Measurements from ENCODE around the gene PLXNC1.
A peak's percentile ranks its signal among the peaks of the same experiment; 100 is the strongest.

Gene PLXNC1

DNA sequence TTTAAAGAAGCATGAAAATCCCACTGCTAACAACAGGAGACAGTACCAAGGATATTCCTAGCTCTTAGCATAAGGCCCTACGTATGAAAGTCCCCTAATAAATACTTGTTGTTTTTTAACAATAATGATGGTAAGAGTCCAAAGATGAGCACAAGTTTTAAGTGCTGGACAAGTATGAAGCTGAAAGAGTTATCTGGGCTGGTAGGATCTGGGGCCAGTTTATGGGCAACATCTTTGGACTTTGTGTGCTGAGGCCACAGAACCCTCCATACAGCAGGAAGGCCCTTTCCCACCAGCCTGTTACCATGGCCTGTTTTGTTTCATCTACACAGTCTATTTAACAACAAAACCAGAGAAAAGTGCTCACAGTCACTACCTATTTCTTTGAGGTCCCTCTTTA, 12.5 kb upstream of the PLXNC1 start:
- in situ Hi-C loops (cut with HindIII; ENCODE audit: low pct_ligation_motif_present, low sequenced_read_pairs) = loop anchor here (25.0 kb wide), 1 partner anchor 376 kb away; no protein-coding TSS in a partner anchor

DNA sequence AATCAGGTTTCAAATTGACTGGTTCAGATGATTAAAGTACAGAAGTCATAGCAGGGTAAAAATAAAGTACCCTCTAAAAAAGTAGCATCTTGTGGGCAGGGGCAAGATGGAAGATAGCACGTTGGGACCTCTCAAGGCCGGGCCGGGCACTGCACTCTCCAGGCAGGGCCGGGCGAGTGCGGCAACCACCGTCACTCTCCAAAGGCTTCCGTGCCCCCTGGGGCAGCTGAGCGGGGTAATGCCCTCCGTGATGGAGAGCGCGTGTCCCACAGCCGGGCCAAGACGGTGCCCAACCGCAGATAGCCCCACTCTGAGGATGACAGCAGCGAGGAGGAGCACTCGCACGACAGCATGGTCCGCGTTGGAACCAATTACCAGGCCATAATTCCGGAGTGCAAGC, 8.6 kb upstream of the PLXNC1 start:
- no peak for DNase-seq
- in situ Hi-C loops (cut with HindIII; ENCODE audit: low pct_ligation_motif_present, low sequenced_read_pairs) = loop anchor here (25.0 kb wide), 1 partner anchor 372 kb away; no protein-coding TSS in a partner anchor
- no peaks in the 10 kb centered on the region for H3K36me3 ChIP-seq (replicated peaks)
- no peak for TF ChIP-seq CTCF (IDR thresholded peaks at IDR 0.05; ENCODE audit: low read depth, low read length, missing control alignments)
- no peak overlapping the region for H3K4me3 ChIP-seq (ENCODE audit: low read depth, low read length)
- H3K27me3 ChIP-seq (replicated peaks) = peaks cover 2% of the 10 kb centered on the region
- H3K27ac ChIP-seq = no peak overlapping the region

More for the DNA sequence above, 12.5 kb upstream of the PLXNC1 start:
- H3K4me3 ChIP-seq (ENCODE audit: low read depth, low read length) = no peak overlapping the region
- no peak overlapping the region for H3K27ac ChIP-seq
- H3K27me3 ChIP-seq (replicated peaks) = no peaks in the 10 kb centered on the region
- DNase-seq = no peak
- no peak for TF ChIP-seq CTCF (IDR thresholded peaks at IDR 0.05; ENCODE audit: low read depth, low read length, missing control alignments)
- no peaks in the 10 kb centered on the region for H3K36me3 ChIP-seq (replicated peaks)

- Histone ChIP-seq H3K36me3 (replicated peaks) (no peaks in the 10 kb centered on the region), H3K27ac (no peak overlapping the region), H3K4me3 (ENCODE audit: low read depth, low read length) (no peak overlapping the region), H3K27me3 (replicated peaks) (peaks cover 2% of the 10 kb centered on the region)
- peak; percentile 62 for TF ChIP-seq CTCF (IDR thresholded peaks at IDR 0.05; ENCODE audit: low read depth, low read length, missing control alignments)
- in situ Hi-C loops (cut with HindIII; ENCODE audit: low pct_ligation_motif_present, low sequenced_read_pairs) = loop anchor here (25.0 kb wide), 1 partner anchor 372 kb away; no protein-coding TSS in a partner anchor
- DNase-seq = no peak
Measured at GRCh38 chr12:94140556-94140955, 7.8 kb upstream of the PLXNC1 start.

DNA sequence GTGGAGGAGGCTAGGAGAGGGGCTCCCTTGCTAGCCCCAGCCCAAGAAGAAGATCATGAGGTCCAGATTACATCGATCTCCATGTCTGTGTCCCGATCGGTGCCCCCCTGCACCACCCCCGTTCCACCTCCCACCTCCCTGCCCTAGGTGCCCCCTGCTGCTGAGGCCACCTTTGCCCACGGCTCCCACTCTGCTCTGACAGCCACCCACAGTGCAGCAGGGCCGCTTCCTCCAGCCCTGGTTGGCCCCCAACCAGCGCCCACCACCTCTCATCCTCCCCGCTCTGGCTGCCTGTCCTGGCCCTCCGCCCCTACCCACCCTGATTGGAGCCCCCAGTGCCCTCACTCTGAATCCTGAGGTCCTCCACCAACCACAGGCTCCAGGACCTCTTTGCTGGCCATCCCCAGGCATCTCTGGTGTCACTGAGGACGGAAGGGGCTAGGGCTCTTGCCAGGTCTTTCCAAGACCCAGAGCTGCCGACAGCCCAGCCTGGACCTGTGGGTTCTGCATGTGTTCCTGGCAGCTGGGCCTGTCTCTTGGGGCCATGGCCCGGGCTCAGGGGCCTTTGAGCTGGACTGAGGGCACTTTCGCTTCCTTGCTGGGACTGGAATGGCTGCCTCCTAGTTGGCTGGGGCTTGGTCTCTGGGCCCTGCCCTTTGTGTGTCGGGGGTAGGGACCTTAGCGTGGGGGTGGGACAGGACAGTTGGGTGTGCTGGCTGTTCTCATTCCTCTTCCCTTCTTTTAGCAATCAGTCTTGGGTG, 7.2 kb upstream of the PLXNC1 start:
- in situ Hi-C loops (cut with HindIII; ENCODE audit: low pct_ligation_motif_present, low sequenced_read_pairs) = loop anchor here (25.0 kb wide), 1 partner anchor 371 kb away; no protein-coding TSS in a partner anchor

GRCh38 chr12:94141892-94142291, 6.5 kb upstream of the PLXNC1 start:
- no peaks in the 10 kb centered on the region for H3K36me3 ChIP-seq (replicated peaks)
- H3K4me3 ChIP-seq (ENCODE audit: low read depth, low read length) = no peak overlapping the region
- H3K27me3 ChIP-seq (replicated peaks) = peaks cover 3% of the 10 kb centered on the region
- no peak for DNase-seq
- H3K27ac ChIP-seq = no peak overlapping the region
- in situ Hi-C loops (cut with HindIII; ENCODE audit: low pct_ligation_motif_present, low sequenced_read_pairs) = loop anchor here (25.0 kb wide), 1 partner anchor 370 kb away; no protein-coding TSS in a partner anchor
- no peak for TF ChIP-seq CTCF (IDR thresholded peaks at IDR 0.05; ENCODE audit: low read depth, low read length, missing control alignments)

More for the DNA sequence above, 7.2 kb upstream of the PLXNC1 start:
- Histone ChIP-seq H3K27ac (no peak overlapping the region), H3K27me3 (replicated peaks) (peaks cover 2% of the 10 kb centered on the region), H3K36me3 (replicated peaks) (no peaks in the 10 kb centered on the region), H3K4me3 (ENCODE audit: low read depth, low read length) (no peak overlapping the region)
- TF ChIP-seq CTCF (IDR thresholded peaks at IDR 0.05; ENCODE audit: low read depth, low read length, missing control alignments) = no peak
- DNase-seq = no peak
